Thyroid gland (tissue), 4 donors: ENCODE results near the gene NTN1.

Experiments
- CTCF ChIP-seq, 6 experiments: fragments of 200-600 bp in 3 of 6; fragments of 450-650 bp in 3 of 6; sonication (generic) in 3 of 6; IDR thresholded peaks; one replicate each; pipeline ENCODE4 v1.5.1; 2016 to 2019; ENCODE audit warnings: antibody characterized with exemption in 6 of 6, mild to moderate bottlenecking in 2 of 6, inconsistent platforms in 1 of 6, moderate library complexity in 1 of 6
- POLR2A ChIP-seq, 2 donors: fragments of 450-650 bp; IDR thresholded peaks; one replicate each; pipeline ENCODE4 v1.6.1; 2017; ENCODE audit warnings: antibody characterized with exemption in 2 of 2, mild to moderate bottlenecking in 2 of 2, moderate library complexity in 1 of 2

GRCh38 chr17:9131371-9131770 is 110.1 kb downstream of the NTN1 start:
- TF ChIP-seq CTCF (IDR thresholded peaks at IDR 0.05) (no peak), POLR2A (IDR thresholded peaks at IDR 0.05) (no peak)
